B cell (primary cell): Measurements from ENCODE around the gene NUCKS1. TPM values are rescaled to one million over a fixed set of nuclear protein-coding genes. Genes with fewer than 3 reads are reported as not detected.

Source experiments
- ATAC-seq: fragments of 200-7000 bp; cut with Tn5 transposase; one replicate; pipeline ENCODE4 v1.10.0; 2021; ENCODE audit warnings: low read depth, mild to moderate bottlenecking, moderate number of reproducible peaks, moderate library complexity
- CTCF ChIA-PET: fragments of 350-600 bp; sonication (Branson Sonifier 250); formaldehyde crosslinking; loops from one replicate; lab custom pipeline; 2021; ENCODE audit warnings: antibody characterized with exemption, inconsistent platforms; lab: Charles Lee
- POLR2A ChIA-PET: fragments of 350-600 bp; sonication (Branson Sonifier 250); formaldehyde crosslinking; loops from one replicate; lab custom pipeline; 2021; ENCODE audit warnings: antibody characterized with exemption; lab: Charles Lee
- DNase-seq: peaks from one replicate; pipeline ENCODE4 v3.0.0; 2013
- H2AFZ ChIP-seq: 2 replicates; pipeline ENCODE4 v1.6.1; 2012; ENCODE audit warnings: mild to moderate bottlenecking, low read depth, low read length; ENCODE audit not compliant: insufficient read depth, poor library complexity, severe bottlenecking
- H3K27ac ChIP-seq, 2 donors: 1 replicate in 1 of 2; 2 replicates in 1 of 2; pipeline ENCODE4 v1.5.1; 2012 to 2013; ENCODE audit warnings: low read length in 2 of 2, mild to moderate bottlenecking in 2 of 2, moderate library complexity in 1 of 2
- H3K27me3 ChIP-seq, 4 experiments: fragments of 200-600 bp in 1 of 4; sonication (generic) in 1 of 4; replicated peaks in 1 of 4; 1 replicate in 2 of 4; 2 replicates in 2 of 4; pipeline versions ENCODE4 v1.6.1 to v1.7.0; 2013 to 2016; ENCODE audit warnings: low read length in 3 of 4, mild to moderate bottlenecking in 2 of 4, mixed read lengths in 1 of 4, moderate library complexity in 1 of 4; ENCODE audit not compliant: insufficient read depth in 4 of 4, control insufficient read depth in 3 of 4; ENCODE audit errors: control extremely low read depth in 1 of 4
- H3K36me3 ChIP-seq, 2 experiments: replicated peaks in 1 of 2; 1 replicate in 1 of 2; 2 replicates in 1 of 2; pipeline versions ENCODE4 v1.6.1 to v1.7.1; 2013; ENCODE audit warnings: low read length in 1 of 2; ENCODE audit not compliant: insufficient read depth in 2 of 2, control insufficient read depth in 1 of 2; ENCODE audit errors: control extremely low read depth in 1 of 2, extremely low read depth in 1 of 2
- H3K4me1 ChIP-seq, 2 donors: fragments of 200-600 bp in 1 of 2; sonication (generic) in 1 of 2; 1 replicate in 1 of 2; 2 replicates in 1 of 2; pipeline versions ENCODE4 v1.5.1 to v1.6.1; 2013 to 2017; ENCODE audit warnings: low read length in 2 of 2; ENCODE audit not compliant: control insufficient read depth in 2 of 2, insufficient read depth in 2 of 2
- H3K4me2 ChIP-seq: replicated peaks from 2 replicates; pipeline ENCODE3; 2012; ENCODE audit warnings: mild to moderate bottlenecking, low read depth, low read length; ENCODE audit not compliant: poor library complexity, severe bottlenecking
- H3K4me3 ChIP-seq, 5 experiments: fragments of 200-600 bp in 1 of 5; sonication (generic) in 1 of 5; 1 replicate in 3 of 5; 2 replicates in 2 of 5; pipeline versions ENCODE4 v1.5.1 to v1.7.0; 2011 to 2016; ENCODE audit warnings: low read length in 4 of 5, mild to moderate bottlenecking in 4 of 5, low read depth in 2 of 5, control low read depth in 1 of 5, moderate library complexity in 1 of 5; ENCODE audit not compliant: insufficient read depth in 1 of 5; ENCODE audit errors: control extremely low read depth in 1 of 5, extremely low read depth in 1 of 5
- H3K79me2 ChIP-seq: fragments of 200-600 bp; sonication (generic); one replicate; pipeline ENCODE4 v1.6.0; 2016; ENCODE audit warnings: low read length; ENCODE audit not compliant: control insufficient read depth, insufficient read depth
- H3K9ac ChIP-seq: fragments of 200-600 bp; sonication (generic); 2 replicates; pipeline ENCODE4 v1.6.1; 2017; ENCODE audit warnings: mild to moderate bottlenecking, low read length, moderate library complexity
- H3K9me3 ChIP-seq, 3 donors: one replicate each; pipeline versions ENCODE4 v1.6.1 to v1.7.1; 2013; ENCODE audit warnings: low read length in 2 of 3; ENCODE audit not compliant: control insufficient read depth in 2 of 3, insufficient read depth in 1 of 3; ENCODE audit errors: control extremely low read depth in 1 of 3
- H4K20me1 ChIP-seq: 2 replicates; pipeline ENCODE4 v1.6.0; 2012; ENCODE audit warnings: mild to moderate bottlenecking, low read length; ENCODE audit not compliant: insufficient read depth, control insufficient read depth, poor library complexity, severe bottlenecking
- H3K27ac Mint-ChIP-seq: one replicate; pipeline ENCODE4 v1.8.0; 2021; ENCODE audit warnings: mixed read lengths
- H3K27me3 Mint-ChIP-seq: one replicate; pipeline ENCODE4 v1.8.0; 2021; ENCODE audit warnings: mixed read lengths
- H3K4me1 Mint-ChIP-seq: one replicate; pipeline ENCODE4 v1.8.0; 2021; ENCODE audit warnings: mixed read lengths
- H3K4me3 Mint-ChIP-seq: one replicate; pipeline ENCODE4 v1.8.0; 2021; ENCODE audit warnings: mixed read lengths
- H3K9me3 Mint-ChIP-seq: one replicate; pipeline ENCODE4 v1.8.0; 2022; ENCODE audit warnings: mixed read lengths; ENCODE audit not compliant: insufficient read depth
- CTCF ChIP-seq: fragments of 200-600 bp; IDR thresholded peaks from one replicate; pipeline ENCODE4 v1.8.0; 2022; ENCODE audit warnings: antibody characterized with exemption, mild to moderate bottlenecking
- EZH2 ChIP-seq: IDR thresholded peaks from 2 replicates; pipeline ENCODE4 v1.6.1; 2012; ENCODE audit warnings: borderline replicate concordance, low read depth, mild to moderate bottlenecking, moderate library complexity, low read length; ENCODE audit not compliant: insufficient read depth, poor library complexity, severe bottlenecking
- WGBS: methylation state at CpG from one replicate; pipeline ENCODE4 v1.1.5; 2013; ENCODE audit warnings: missing lambda C conversion rate; ENCODE audit not compliant: insufficient coverage; 5-methylcytosine and 5-hydroxymethylcytosine counted together
- intact Hi-C: fragments of 100-400 bp; cut with micrococcal nuclease; formaldehyde crosslinking; loops from one replicate; pipeline ENCODE4 v1.10.0; 2022
- polyA plus RNA-seq: library from polyadenylated mRNA; depleted of rRNA; stranded (reverse); fragments of >200 nt; gene quantifications from 2 replicates; pipeline ENCODE4 v1.2.3, GENCODE V29; 2012
- total RNA-seq, 2 donors: library from RNA; stranded (reverse); fragments of 120-200 nt in 1 of 2; gene quantifications; 1 replicate in 1 of 2; 2 replicates in 1 of 2; pipeline versions ENCODE4 v1.2.3 to v1.2.4, GENCODE V29; 2013 to 2022

The NUCKS1 gene
- total and polyA plus RNA-seq, 2 donors (not counting 1 experiment from before 2014, with no cell fraction given) = 6.5 to 90.1 TPM

- DNase-seq = no peak
- no peak overlapping the region for H3K27ac ChIP-seq
- H3K9me3 ChIP-seq = peaks cover 0 to 4% (median 0%) of the 10 kb centered on the region in 3 donors
- TF ChIP-seq CTCF (no peak), EZH2 (no peak)
- ChIA-PET CTCF (interaction anchor here (1.2 to 1.9 kb wide), 2 partner anchors 26 to 28 kb away, joined by 4 to 8 read pairs; no protein-coding TSS in a partner anchor), POLR2A (no interaction called here)
- no peaks in the 10 kb centered on the region for H3K27me3 Mint-ChIP-seq
- no peaks in the 10 kb centered on the region for H3K9me3 Mint-ChIP-seq
- peaks cover 55% of the 10 kb centered on the region for H4K20me1 ChIP-seq
- WGBS = 43% methylated on average over 1 of the region's 5 CpGs
- peaks cover 10 to 19% of the 10 kb centered on the region in 2 donors for H3K4me1 ChIP-seq
- H3K4me1 Mint-ChIP-seq = peaks cover 44% of the 10 kb centered on the region
- no peak overlapping the region for H2AFZ ChIP-seq
- no peak overlapping the region for H3K4me3 Mint-ChIP-seq
- no peak for ATAC-seq
- H3K36me3 ChIP-seq = peaks cover 1 to 5% of the 10 kb centered on the region in 2 experiments
- H3K27me3 ChIP-seq = no peaks in the 10 kb centered on the region
- intact Hi-C loops = loop anchor here (5.0 to 10.0 kb wide), 2 partner anchors 33 to 615 kb away; partner anchors contain the start of gene RBBP5
- H3K9ac ChIP-seq = no peak overlapping the region
- H3K27ac Mint-ChIP-seq = no peak overlapping the region
- H3K79me2 ChIP-seq = peaks cover 85% of the 10 kb centered on the region
- H3K4me3 ChIP-seq = no peak overlapping the region
- H3K4me2 ChIP-seq = no peak overlapping the region
Measured at GRCh38 chr1:205739348-205740160, 10.4 kb downstream of the NUCKS1 start.

GRCh38 chr1:205735218-205735617, 14.8 kb downstream of the NUCKS1 start:
- no peak for ATAC-seq
- Histone ChIP-seq H3K79me2 (peaks cover 84% of the 10 kb centered on the region), H3K27me3 (no peaks in the 10 kb centered on the region), H3K9me3 (no peaks in the 10 kb centered on the region), H3K4me2 (no peak overlapping the region), H3K4me1 (no peaks in the 10 kb centered on the region), H2AFZ (no peak overlapping the region), H3K36me3 (peaks cover 4 to 5% of the 10 kb centered on the region in 2 experiments), H3K27ac (peak overlapping the region in 1 of 2 donors; percentile 16), H3K9ac (no peak overlapping the region), H3K4me3 (no peak overlapping the region), H4K20me1 (peaks cover 50% of the 10 kb centered on the region)
- Mint-ChIP-seq H3K4me3 (no peak overlapping the region), H3K4me1 (peaks cover 25% of the 10 kb centered on the region), H3K27ac (no peak overlapping the region), H3K9me3 (no peaks in the 10 kb centered on the region), H3K27me3 (no peaks in the 10 kb centered on the region)
- intact Hi-C loops = loop anchor here (5.0 kb wide), 1 partner anchor 37 kb away; no protein-coding TSS in a partner anchor
- CTCF ChIA-PET = interaction anchor here (0.7 kb wide), 1 partner anchor 77 kb away, joined by 3 read pairs; no protein-coding TSS in a partner anchor
- WGBS = no CpG with 5 or more reads among the region's 1 CpG
- POLR2A ChIA-PET = no interaction called here
- TF ChIP-seq EZH2 (no peak), CTCF (no peak)
- no peak for DNase-seq
